Ammon's horn (tissue), 1 donor: Measurements from ENCODE around the gene BRD1.
"Not testable (repeated sequence)": the region's sequence is repeated elsewhere in the genome, so short reads cannot be mapped to it uniquely, and the experiment has no call there.

Experiments
- DNase-seq: peaks from one replicate; pipeline ENCODE4 v3.0.0-alpha.2; 2016; ENCODE audit warnings: low spot score

Gene BRD1

GRCh38 chr22:49783036-49783746 lies 44.5 kb downstream of the BRD1 start:
- no peak for DNase-seq

- not testable (repeated sequence) for DNase-seq
Measured at GRCh38 chr22:49781886-49782285, 45.8 kb downstream of the BRD1 start.

GRCh38 chr22:49781289-49781782 lies 46.3 kb downstream of the BRD1 start:
- DNase-seq: no peak

- DNase-seq: no peak
Measured at GRCh38 chr22:49780698-49781288, 46.9 kb downstream of the BRD1 start.

GRCh38 chr22:49779853-49780697 lies 47.6 kb downstream of the BRD1 start:
- peak; percentile 64 for DNase-seq

- DNase-seq: no peak
Measured at GRCh38 chr22:49779211-49779610, 48.5 kb downstream of the BRD1 start.

GRCh38 chr22:49777569-49778249 lies 50.0 kb downstream of the BRD1 start:
- DNase-seq: no peak

- no peak for DNase-seq
Measured at GRCh38 chr22:49776891-49777290, 50.8 kb downstream of the BRD1 start.

- no peak for DNase-seq
Measured at GRCh38 chr22:49775867-49776511, 51.7 kb downstream of the BRD1 start.

- no peak for DNase-seq
Measured at GRCh38 chr22:49775191-49775866, 52.3 kb downstream of the BRD1 start.

GRCh38 chr22:49774499-49775151 lies 53.0 kb downstream of the BRD1 start:
- DNase-seq: no peak

- DNase-seq: no peak
Measured at GRCh38 chr22:49774046-49774445, 53.6 kb downstream of the BRD1 start.

- DNase-seq: no peak
Measured at GRCh38 chr22:49773531-49773930, 54.1 kb downstream of the BRD1 start.

GRCh38 chr22:49772692-49773091 lies 55.0 kb downstream of the BRD1 start:
- DNase-seq: no peak

- DNase-seq: no peak
Measured at GRCh38 chr22:49771266-49772065, 56.2 kb downstream of the BRD1 start.

- DNase-seq: no peak
Measured at GRCh38 chr22:49770547-49771265, 57.0 kb downstream of the BRD1 start.

GRCh38 chr22:49769691-49770546 lies 57.8 kb downstream of the BRD1 start:
- DNase-seq: no peak
